HL-60 (cell line): Measurements from ENCODE around the gene IGSF23.

ENCODE experiments used
- DNase-seq, 2 experiments: peaks; one replicate each; pipeline ENCODE4 v3.0.0-alpha.2; 2010 to 2020; ENCODE audit warnings: low read depth in 1 of 2, low spot score in 1 of 2
- H3K27ac ChIP-seq: fragments of 250-450 bp; sonication (Bioruptor Pico); replicated peaks from 2 replicates; pipeline ENCODE4 v1.5.1; 2020; ENCODE audit warnings: mild to moderate bottlenecking, moderate library complexity
- H3K27me3 ChIP-seq: fragments of 250-450 bp; sonication (Bioruptor Pico); 2 replicates; pipeline ENCODE4 v1.5.1; 2021; ENCODE audit warnings: mild to moderate bottlenecking, moderate library complexity; ENCODE audit not compliant: insufficient read depth, poor library complexity, severe bottlenecking
- H3K4me3 ChIP-seq: replicated peaks from 2 replicates; pipeline ENCODE4 v1.5.1; 2011; ENCODE audit warnings: mild to moderate bottlenecking, control low read depth, low read length; ENCODE audit not compliant: insufficient read depth
- GABPA ChIP-seq: IDR thresholded peaks from 2 replicates; pipeline ENCODE4 v1.6.1; 2012; ENCODE audit warnings: low read depth
- POLR2AphosphoS5 ChIP-seq: IDR thresholded peaks from 2 replicates; pipeline ENCODE4 v1.6.1; 2012; ENCODE audit warnings: low read depth
- SPI1 ChIP-seq: IDR thresholded peaks from 2 replicates; pipeline ENCODE4 v1.6.1; 2012; ENCODE audit warnings: low read depth, mild to moderate bottlenecking, borderline replicate concordance
- TF ChIP-seq, protein P1 (sequence below): IDR thresholded peaks from one replicate; pipeline ENCODE4 v1.5.1; 2011; ENCODE audit warnings: low read length, control low read depth, inconsistent platforms; ENCODE audit not compliant: insufficient read depth
- TF ChIP-seq, protein P2 (sequence below): IDR thresholded peaks from 2 replicates; pipeline ENCODE4 v1.6.1; 2012; ENCODE audit warnings: low read depth; ENCODE audit not compliant: insufficient replicate concordance

The IGSF23 gene

DNA sequence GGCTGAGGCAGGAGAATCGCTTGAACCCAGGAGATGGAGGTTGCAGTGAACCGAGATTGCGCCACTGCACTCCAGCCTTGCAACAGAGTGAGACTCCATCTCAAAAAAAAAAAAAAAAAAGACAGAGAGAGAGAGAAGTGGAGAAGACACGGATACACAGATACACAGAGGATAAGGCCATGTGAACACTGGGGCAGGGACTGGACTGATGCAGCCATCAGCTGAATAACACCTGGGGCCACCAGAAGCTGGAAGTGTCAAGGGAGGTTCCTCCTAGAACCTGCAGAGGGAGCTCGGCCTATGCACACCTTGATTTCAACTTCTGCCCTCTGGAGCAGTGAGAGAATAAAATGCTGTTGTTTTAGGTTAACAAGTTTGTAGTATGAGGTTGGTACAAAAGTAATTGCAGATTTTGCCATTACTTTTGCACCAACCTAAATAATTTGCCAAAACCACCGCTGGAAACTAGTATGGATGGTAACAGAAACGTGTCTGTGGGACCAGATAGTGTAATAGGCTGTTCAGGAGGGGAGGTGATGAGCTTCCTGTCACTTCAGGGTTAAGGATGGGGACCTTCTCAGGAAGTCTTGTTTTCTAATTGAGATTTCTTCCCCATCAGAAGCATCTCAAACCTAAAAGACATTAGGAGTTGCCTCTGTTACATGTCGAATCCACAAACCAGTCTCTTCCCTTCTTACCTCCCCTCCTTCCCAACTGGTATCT is 36.4 kb upstream of the IGSF23 start:
- TF ChIP-seq, protein P1, sequence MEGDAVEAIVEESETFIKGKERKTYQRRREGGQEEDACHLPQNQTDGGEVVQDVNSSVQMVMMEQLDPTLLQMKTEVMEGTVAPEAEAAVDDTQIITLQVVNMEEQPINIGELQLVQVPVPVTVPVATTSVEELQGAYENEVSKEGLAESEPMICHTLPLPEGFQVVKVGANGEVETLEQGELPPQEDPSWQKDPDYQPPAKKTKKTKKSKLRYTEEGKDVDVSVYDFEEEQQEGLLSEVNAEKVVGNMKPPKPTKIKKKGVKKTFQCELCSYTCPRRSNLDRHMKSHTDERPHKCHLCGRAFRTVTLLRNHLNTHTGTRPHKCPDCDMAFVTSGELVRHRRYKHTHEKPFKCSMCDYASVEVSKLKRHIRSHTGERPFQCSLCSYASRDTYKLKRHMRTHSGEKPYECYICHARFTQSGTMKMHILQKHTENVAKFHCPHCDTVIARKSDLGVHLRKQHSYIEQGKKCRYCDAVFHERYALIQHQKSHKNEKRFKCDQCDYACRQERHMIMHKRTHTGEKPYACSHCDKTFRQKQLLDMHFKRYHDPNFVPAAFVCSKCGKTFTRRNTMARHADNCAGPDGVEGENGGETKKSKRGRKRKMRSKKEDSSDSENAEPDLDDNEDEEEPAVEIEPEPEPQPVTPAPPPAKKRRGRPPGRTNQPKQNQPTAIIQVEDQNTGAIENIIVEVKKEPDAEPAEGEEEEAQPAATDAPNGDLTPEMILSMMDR, result peak; percentile 54
- TF ChIP-seq POLR2AphosphoS5, result no peak
- H3K27ac ChIP-seq, result no peak overlapping the region
- peak in 1 of 2 experiments; percentile 55 for DNase-seq
- H3K27me3 ChIP-seq, result no peaks in the 10 kb centered on the region
- no peak overlapping the region for H3K4me3 ChIP-seq

GRCh38 chr19:44577566-44577874 is 35.8 kb upstream of the IGSF23 start:
- no peak for DNase-seq
- TF ChIP-seq GABPA (no peak), POLR2AphosphoS5 (no peak)
- TF ChIP-seq, protein P2, sequence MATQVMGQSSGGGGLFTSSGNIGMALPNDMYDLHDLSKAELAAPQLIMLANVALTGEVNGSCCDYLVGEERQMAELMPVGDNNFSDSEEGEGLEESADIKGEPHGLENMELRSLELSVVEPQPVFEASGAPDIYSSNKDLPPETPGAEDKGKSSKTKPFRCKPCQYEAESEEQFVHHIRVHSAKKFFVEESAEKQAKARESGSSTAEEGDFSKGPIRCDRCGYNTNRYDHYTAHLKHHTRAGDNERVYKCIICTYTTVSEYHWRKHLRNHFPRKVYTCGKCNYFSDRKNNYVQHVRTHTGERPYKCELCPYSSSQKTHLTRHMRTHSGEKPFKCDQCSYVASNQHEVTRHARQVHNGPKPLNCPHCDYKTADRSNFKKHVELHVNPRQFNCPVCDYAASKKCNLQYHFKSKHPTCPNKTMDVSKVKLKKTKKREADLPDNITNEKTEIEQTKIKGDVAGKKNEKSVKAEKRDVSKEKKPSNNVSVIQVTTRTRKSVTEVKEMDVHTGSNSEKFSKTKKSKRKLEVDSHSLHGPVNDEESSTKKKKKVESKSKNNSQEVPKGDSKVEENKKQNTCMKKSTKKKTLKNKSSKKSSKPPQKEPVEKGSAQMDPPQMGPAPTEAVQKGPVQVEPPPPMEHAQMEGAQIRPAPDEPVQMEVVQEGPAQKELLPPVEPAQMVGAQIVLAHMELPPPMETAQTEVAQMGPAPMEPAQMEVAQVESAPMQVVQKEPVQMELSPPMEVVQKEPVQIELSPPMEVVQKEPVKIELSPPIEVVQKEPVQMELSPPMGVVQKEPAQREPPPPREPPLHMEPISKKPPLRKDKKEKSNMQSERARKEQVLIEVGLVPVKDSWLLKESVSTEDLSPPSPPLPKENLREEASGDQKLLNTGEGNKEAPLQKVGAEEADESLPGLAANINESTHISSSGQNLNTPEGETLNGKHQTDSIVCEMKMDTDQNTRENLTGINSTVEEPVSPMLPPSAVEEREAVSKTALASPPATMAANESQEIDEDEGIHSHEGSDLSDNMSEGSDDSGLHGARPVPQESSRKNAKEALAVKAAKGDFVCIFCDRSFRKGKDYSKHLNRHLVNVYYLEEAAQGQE, result no peak
- H3K4me3 ChIP-seq, result no peak overlapping the region
- no peak overlapping the region for H3K27ac ChIP-seq
- H3K27me3 ChIP-seq, result no peaks in the 10 kb centered on the region

DNA sequence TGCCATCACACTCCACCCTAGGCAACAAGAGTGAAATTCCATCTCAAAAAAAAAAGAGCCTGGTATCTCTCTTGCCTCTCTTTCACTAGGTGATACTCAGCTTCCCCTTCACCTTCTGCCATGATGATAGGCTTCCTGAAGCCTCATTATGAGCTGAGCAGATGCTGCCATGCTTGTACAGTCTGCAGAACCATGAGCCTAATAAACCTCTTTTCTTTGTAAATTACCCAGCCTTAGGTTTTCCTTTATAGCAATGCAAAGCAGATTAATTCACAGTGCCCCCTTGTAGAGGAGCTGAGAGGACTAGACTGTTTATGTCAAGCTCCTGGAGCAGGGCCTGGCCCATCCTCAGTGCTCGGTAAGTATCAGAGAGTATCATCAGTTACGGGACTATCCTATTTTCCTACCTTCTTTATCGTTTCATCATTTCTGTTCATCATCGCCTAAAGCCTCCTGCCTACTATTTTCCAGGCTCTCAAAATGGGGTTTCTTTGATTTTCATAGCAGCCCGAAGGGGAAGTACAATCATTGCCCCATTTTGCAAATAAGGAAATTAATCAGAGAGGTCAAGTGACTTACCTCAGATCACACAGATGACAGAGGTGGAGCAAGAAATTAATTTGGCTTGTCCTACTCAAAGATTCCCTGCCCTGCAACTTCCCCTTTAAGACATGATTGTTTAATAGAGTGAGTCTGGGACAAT is 33.5 kb upstream of the IGSF23 start:
- Histone ChIP-seq H3K27ac (no peak overlapping the region), H3K27me3 (no peaks in the 10 kb centered on the region), H3K4me3 (no peak overlapping the region)
- no peak for DNase-seq
- no peak for TF ChIP-seq GABPA
- TF ChIP-seq, protein P1, result no peak

- H3K27ac ChIP-seq, result no peak overlapping the region
- H3K27me3 ChIP-seq, result no peaks in the 10 kb centered on the region
- TF ChIP-seq, protein P2, result no peak
- TF ChIP-seq GABPA, result no peak
- no peak for TF ChIP-seq SPI1
- TF ChIP-seq, protein P1, result no peak
- DNase-seq, result no peak
- no peak overlapping the region for H3K4me3 ChIP-seq
Observed at GRCh38 chr19:44580366-44580895, 32.9 kb upstream of the IGSF23 start.
